GM12878 (cell line): Measurements from ENCODE around the gene CEP250. TPM values are rescaled to one million over a fixed set of nuclear protein-coding genes. Genes with fewer than 3 reads are reported as not detected.

Experiments
- ATAC-seq: fragments of 200-7000 bp; cut with Tn5 transposase; 3 replicates; pipeline ENCODE4 v1.9.1; 2020; ENCODE audit warnings: mild to moderate bottlenecking, moderate library complexity
- BruUV-seq: library from RNA; stranded (reverse); fragments of 400-500 nt; replicated peaks from 2 replicates; lab custom pipeline; 2021; lab: Mats Ljungman, UMichigan
- CTCF ChIA-PET: fragments of 300-600 bp; sonication (Branson Sonifier 250); formaldehyde crosslinking; extraction: SDS; loops from one replicate; lab custom pipeline; 2021; ENCODE audit warnings: inconsistent platforms; lab: Yijun Ruan, JAX
- POLR2A ChIA-PET: fragments of 350-600 bp; formaldehyde crosslinking; extraction: SDS; loops from one replicate; lab custom pipeline; 2021; ENCODE audit warnings: inconsistent platforms; lab: Charles Lee
- RAD21 ChIA-PET: fragments of 300-600 bp; sonication (Branson Sonifier 250); formaldehyde crosslinking; loops from one replicate; lab custom pipeline; 2023; ENCODE audit warnings: antibody characterized with exemption; ENCODE audit not compliant: unreplicated experiment; lab: Charles Lee
- SMC1A ChIA-PET: fragments of 300-600 bp; sonication (Branson Sonifier 250); formaldehyde crosslinking; loops from one replicate; lab custom pipeline; 2023; ENCODE audit not compliant: unreplicated experiment, uncharacterized antibody; lab: Charles Lee
- DNase-seq: peaks from one replicate; pipeline ENCODE4 v3.0.0-alpha.2; 2011; ENCODE audit warnings: low read depth, low spot score
- FAIRE-seq: peaks from 3 replicates; lab custom pipeline; 2011; peaks lifted over from hg19 to GRCh38; lab: Jason Lieb, UNC
- H2AFZ ChIP-seq: 2 replicates; pipeline ENCODE4 v1.6.0; 2011; ENCODE audit warnings: low read depth, low read length, control low read depth; ENCODE audit not compliant: control insufficient read depth
- H3K27ac ChIP-seq: 2 replicates; pipeline ENCODE4 v1.5.1; 2011; ENCODE audit warnings: control low read depth; ENCODE audit not compliant: control insufficient read depth, insufficient read depth
- H3K27me3 ChIP-seq, 2 experiments: replicated peaks in 1 of 2; 2 replicates each; pipeline versions ENCODE4 v1.6.0 to v1.6.1; 2011; ENCODE audit warnings: low read length in 1 of 2; ENCODE audit not compliant: control insufficient read depth in 2 of 2, insufficient read depth in 2 of 2
- H3K36me3 ChIP-seq, 2 experiments: 2 replicates each; pipeline ENCODE4 v1.5.1; 2011; ENCODE audit warnings: low read length in 1 of 2; ENCODE audit not compliant: control insufficient read depth in 2 of 2, insufficient read depth in 2 of 2
- H3K4me1 ChIP-seq: 2 replicates; pipeline ENCODE4 v1.6.1; 2011; ENCODE audit warnings: mild to moderate bottlenecking, low read length, moderate library complexity, mixed read lengths; ENCODE audit not compliant: control insufficient read depth, insufficient read depth
- H3K4me2 ChIP-seq: 2 replicates; pipeline ENCODE4 v1.6.0; 2011; ENCODE audit warnings: control low read depth; ENCODE audit not compliant: control insufficient read depth, insufficient read depth
- H3K4me3 ChIP-seq: fragments of 200-600 bp; sonication (generic); 2 replicates; pipeline ENCODE4 v1.5.1; 2016
- H3K79me2 ChIP-seq: 2 replicates; pipeline ENCODE4 v1.6.0; 2011; ENCODE audit warnings: low read length; ENCODE audit not compliant: control insufficient read depth, insufficient read depth
- H3K9ac ChIP-seq: 2 replicates; pipeline ENCODE4 v1.8.0; 2011; ENCODE audit warnings: low read length, control low read depth, mixed read lengths; ENCODE audit not compliant: control insufficient read depth, insufficient read depth
- H3K9me3 ChIP-seq: replicated peaks from 3 replicates; pipeline ENCODE4 v1.5.1; 2011; ENCODE audit warnings: mild to moderate bottlenecking, low read length; ENCODE audit not compliant: control insufficient read depth, insufficient read depth
- H4K20me1 ChIP-seq: 2 replicates; pipeline ENCODE4 v1.6.0; 2011; ENCODE audit not compliant: control insufficient read depth, insufficient read depth
- GABPA ChIP-seq: IDR thresholded peaks from 2 replicates; pipeline ENCODE4 v1.6.1; 2014; ENCODE audit warnings: antibody characterized with exemption, low read depth, mild to moderate bottlenecking, inconsistent platforms
- LARP7 ChIP-seq: fragments of 450-650 bp; IDR thresholded peaks from 2 replicates; pipeline ENCODE4 v1.6.1; 2017; ENCODE audit warnings: mild to moderate bottlenecking
- SIN3A ChIP-seq: IDR thresholded peaks from 2 replicates; pipeline ENCODE4 v1.6.1; 2012; ENCODE audit warnings: low read depth, low read length, improper control_type of control experiment
- SMAD5 ChIP-seq: IDR thresholded peaks from 2 replicates; pipeline ENCODE4 v1.6.1; 2016; ENCODE audit warnings: antibody characterized with exemption, low read depth
- WGBS: methylation state at CpG from one replicate; pipeline ENCODE4 v1.1.6; 2016; ENCODE audit warnings: low lambda C conversion rate; ENCODE audit not compliant: insufficient replicate concordance, insufficient coverage; ENCODE audit errors: missing lambda C conversion rate; 5-methylcytosine and 5-hydroxymethylcytosine counted together
- in situ Hi-C: fragments of 300-500 bp; cut with MboI; formaldehyde crosslinking; loops from 9 replicates; pipeline ENCODE4 v1.14.3; 2018; ENCODE audit warnings: mixed read lengths
- intact Hi-C: fragments of 100-400 bp; cut with micrococcal nuclease; formaldehyde crosslinking; loops from one replicate; pipeline ENCODE4 v1.14.2; 2022; ENCODE audit not compliant: unreplicated experiment
- polyA plus RNA-seq, 11 experiments: library from polyadenylated mRNA; depleted of rRNA in 4 of 11; unstranded in 6 of 11; stranded (reverse) in 5 of 11; fragments of >200 nt; fragmentation: Nextera tagmentation in 4 of 11; fragmentation: Illumina TruSeq in 1 of 11; extraction: Ambion mirVana in 4 of 11; extraction: Trizol in 1 of 11; gene quantifications; 1 replicate in 1 of 11; 2 replicates in 10 of 11; pipeline versions ENCODE4 v1.2.1 to v1.2.3, GENCODE V29; 2011 to 2016; ENCODE audit warnings: inconsistent platforms in 2 of 11, missing spikeins in 2 of 11, low read depth in 1 of 11
- total RNA-seq, 4 experiments: library from RNA; depleted of rRNA in 3 of 4; stranded (reverse); fragments of >200 nt in 3 of 4; fragmentation: Illumina TruSeq in 1 of 4; extraction: Trizol in 1 of 4; gene quantifications; 2 replicates each; pipeline versions ENCODE4 v1.2.1 to v1.2.3, GENCODE V29; 2013 to 2021
- TF ChIP-seq, protein P1 (sequence below): fragments of 450-650 bp; IDR thresholded peaks from 2 replicates; pipeline ENCODE4 v1.6.1; 2017; ENCODE audit warnings: mild to moderate bottlenecking
- TF ChIP-seq, protein P2 (sequence below): fragments of 450-650 bp; IDR thresholded peaks from 2 replicates; pipeline ENCODE4 v1.6.1; 2016; ENCODE audit warnings: mild to moderate bottlenecking, moderate library complexity, borderline replicate concordance
- TF ChIP-seq, protein P3 (sequence below): IDR thresholded peaks from 2 replicates; pipeline ENCODE4 v1.6.1; 2011; ENCODE audit warnings: low read depth, mild to moderate bottlenecking, low read length, moderate library complexity, borderline replicate concordance; ENCODE audit errors: extremely low read depth

CEP250 gene
- total and polyA plus RNA-seq, 10 of the 15 experiments (the other 5 are each of a cell fraction or from before 2014, with no cell fraction given), result 2.4 to 41.6 (median 25.7) TPM

DNA sequence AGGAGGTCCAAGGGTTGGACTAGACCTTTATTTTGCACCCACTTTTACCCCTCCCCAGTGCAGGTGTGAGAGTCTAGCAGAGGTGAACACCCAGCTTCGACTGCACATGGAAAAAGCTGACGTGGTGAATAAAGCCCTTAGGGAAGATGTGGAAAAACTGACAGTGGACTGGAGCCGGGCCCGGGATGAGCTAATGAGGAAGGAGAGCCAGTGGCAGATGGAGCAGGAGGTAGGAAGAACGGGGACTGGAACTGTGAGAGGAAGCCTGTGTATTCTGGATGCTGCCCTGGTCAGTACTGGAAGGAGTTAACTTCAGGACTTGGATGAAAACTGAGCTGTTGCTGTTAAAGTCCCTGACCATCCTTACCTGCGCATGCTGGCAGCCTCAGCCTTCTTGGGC, 10.6 kb downstream of the CEP250 start:
- ChIA-PET CTCF (interaction anchor here (0.6 to 5.1 kb wide), 10 partner anchors 9 to 417 kb away, joined by 3 to 39 read pairs (median 3); partner anchors contain the start of gene CEP250), RAD21 (no interaction called here), POLR2A (interaction anchor here (1.0 kb wide), 1 partner anchor 12 kb away, joined by 5 read pairs; no protein-coding TSS in a partner anchor), SMC1A (no interaction called here)
- no peak overlapping the region for H2AFZ ChIP-seq
- H3K4me1 ChIP-seq, result no peaks in the 10 kb centered on the region
- WGBS, result over 99% methylated on average over 6 of the region's 6 CpGs
- in situ Hi-C loops (no loop called here), intact Hi-C loops (loop anchor here (10.0 kb wide), 1 partner anchor 149 kb away; the partner anchor contains the start of gene SPAG4)
- DNase-seq (no peak), FAIRE-seq (no peak), ATAC-seq (no peak)
- H3K4me3 ChIP-seq, result no peak overlapping the region
- TF ChIP-seq, protein P1, sequence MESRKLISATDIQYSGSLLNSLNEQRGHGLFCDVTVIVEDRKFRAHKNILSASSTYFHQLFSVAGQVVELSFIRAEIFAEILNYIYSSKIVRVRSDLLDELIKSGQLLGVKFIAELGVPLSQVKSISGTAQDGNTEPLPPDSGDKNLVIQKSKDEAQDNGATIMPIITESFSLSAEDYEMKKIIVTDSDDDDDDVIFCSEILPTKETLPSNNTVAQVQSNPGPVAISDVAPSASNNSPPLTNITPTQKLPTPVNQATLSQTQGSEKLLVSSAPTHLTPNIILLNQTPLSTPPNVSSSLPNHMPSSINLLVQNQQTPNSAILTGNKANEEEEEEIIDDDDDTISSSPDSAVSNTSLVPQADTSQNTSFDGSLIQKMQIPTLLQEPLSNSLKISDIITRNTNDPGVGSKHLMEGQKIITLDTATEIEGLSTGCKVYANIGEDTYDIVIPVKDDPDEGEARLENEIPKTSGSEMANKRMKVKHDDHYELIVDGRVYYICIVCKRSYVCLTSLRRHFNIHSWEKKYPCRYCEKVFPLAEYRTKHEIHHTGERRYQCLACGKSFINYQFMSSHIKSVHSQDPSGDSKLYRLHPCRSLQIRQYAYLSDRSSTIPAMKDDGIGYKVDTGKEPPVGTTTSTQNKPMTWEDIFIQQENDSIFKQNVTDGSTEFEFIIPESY, result no peak
- TF ChIP-seq LARP7 (no peak), SMAD5 (no peak), GABPA (no peak), SIN3A (no peak)
- TF ChIP-seq, protein P2, sequence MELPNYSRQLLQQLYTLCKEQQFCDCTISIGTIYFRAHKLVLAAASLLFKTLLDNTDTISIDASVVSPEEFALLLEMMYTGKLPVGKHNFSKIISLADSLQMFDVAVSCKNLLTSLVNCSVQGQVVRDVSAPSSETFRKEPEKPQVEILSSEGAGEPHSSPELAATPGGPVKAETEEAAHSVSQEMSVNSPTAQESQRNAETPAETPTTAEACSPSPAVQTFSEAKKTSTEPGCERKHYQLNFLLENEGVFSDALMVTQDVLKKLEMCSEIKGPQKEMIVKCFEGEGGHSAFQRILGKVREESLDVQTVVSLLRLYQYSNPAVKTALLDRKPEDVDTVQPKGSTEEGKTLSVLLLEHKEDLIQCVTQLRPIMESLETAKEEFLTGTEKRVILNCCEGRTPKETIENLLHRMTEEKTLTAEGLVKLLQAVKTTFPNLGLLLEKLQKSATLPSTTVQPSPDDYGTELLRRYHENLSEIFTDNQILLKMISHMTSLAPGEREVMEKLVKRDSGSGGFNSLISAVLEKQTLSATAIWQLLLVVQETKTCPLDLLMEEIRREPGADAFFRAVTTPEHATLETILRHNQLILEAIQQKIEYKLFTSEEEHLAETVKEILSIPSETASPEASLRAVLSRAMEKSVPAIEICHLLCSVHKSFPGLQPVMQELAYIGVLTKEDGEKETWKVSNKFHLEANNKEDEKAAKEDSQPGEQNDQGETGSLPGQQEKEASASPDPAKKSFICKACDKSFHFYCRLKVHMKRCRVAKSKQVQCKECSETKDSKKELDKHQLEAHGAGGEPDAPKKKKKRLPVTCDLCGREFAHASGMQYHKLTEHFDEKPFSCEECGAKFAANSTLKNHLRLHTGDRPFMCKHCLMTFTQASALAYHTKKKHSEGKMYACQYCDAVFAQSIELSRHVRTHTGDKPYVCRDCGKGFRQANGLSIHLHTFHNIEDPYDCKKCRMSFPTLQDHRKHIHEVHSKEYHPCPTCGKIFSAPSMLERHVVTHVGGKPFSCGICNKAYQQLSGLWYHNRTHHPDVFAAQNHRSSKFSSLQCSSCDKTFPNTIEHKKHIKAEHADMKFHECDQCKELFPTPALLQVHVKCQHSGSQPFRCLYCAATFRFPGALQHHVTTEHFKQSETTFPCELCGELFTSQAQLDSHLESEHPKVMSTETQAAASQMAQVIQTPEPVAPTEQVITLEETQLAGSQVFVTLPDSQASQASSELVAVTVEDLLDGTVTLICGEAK, result no peak
- TF ChIP-seq, protein P3, sequence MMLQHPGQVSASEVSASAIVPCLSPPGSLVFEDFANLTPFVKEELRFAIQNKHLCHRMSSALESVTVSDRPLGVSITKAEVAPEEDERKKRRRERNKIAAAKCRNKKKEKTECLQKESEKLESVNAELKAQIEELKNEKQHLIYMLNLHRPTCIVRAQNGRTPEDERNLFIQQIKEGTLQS, result no peak
- BruUV-seq, result no TSS peak
- H3K9ac ChIP-seq, result no peak overlapping the region
- no peaks in the 10 kb centered on the region for H3K79me2 ChIP-seq
- no peaks in the 10 kb centered on the region for H4K20me1 ChIP-seq
- H3K36me3 ChIP-seq, result peaks cover 0 to 6% of the 10 kb centered on the region in 2 experiments; a peak in 3 of 4 replicates
- H3K27ac ChIP-seq, result no peak overlapping the region
- no peak overlapping the region for H3K4me2 ChIP-seq
- no peaks in the 10 kb centered on the region for H3K9me3 ChIP-seq
- no peaks in the 10 kb centered on the region for H3K27me3 ChIP-seq
